Tongue (tissue), 1 donor: ENCODE results near the gene MYL6B. TPM values are rescaled to one million over a fixed set of nuclear protein-coding genes. Genes with fewer than 3 reads are reported as not detected.

Experiments used
- total RNA-seq: library from RNA; depleted of rRNA; stranded (reverse); fragments of >200 nt; gene quantifications from one replicate; pipeline ENCODE4 v1.2.3, GENCODE V29; 2014

Gene MYL6B
- total RNA-seq, 1 donor from 2014 or later = 136 TPM

Other genes with a start within 250 kb of the MYL6B start
- gene PYM1, start 224.7 kb upstream of the MYL6B start, total RNA-seq = 15.5 TPM
- 50.5 TPM for gene DGKA, start 221.4 kb upstream of the MYL6B start, total RNA-seq
- gene PMEL, start 186.5 kb upstream of the MYL6B start, total RNA-seq = 2.1 TPM
- gene CDK2, start 185.8 kb upstream of the MYL6B start, total RNA-seq = 14.0 TPM
- gene RAB5B, start 178.5 kb upstream of the MYL6B start, total RNA-seq = 77.1 TPM
- gene SUOX, start 155.3 kb upstream of the MYL6B start, total RNA-seq = 11.1 TPM
- 7.3 TPM for gene IKZF4, start 131.5 kb upstream of the MYL6B start, total RNA-seq
- 541 TPM for gene RPS26, start 110.7 kb upstream of the MYL6B start, total RNA-seq
- 147 TPM for gene ERBB3, start 72.4 kb upstream of the MYL6B start, total RNA-seq
- 98.1 TPM for gene PA2G4, start 48.0 kb upstream of the MYL6B start, total RNA-seq
- 1,420 TPM for gene RPL41, start 36.0 kb upstream of the MYL6B start, total RNA-seq
- 5.6 TPM for gene ZC3H10, start 34.3 kb upstream of the MYL6B start, total RNA-seq
- 152 TPM for gene ESYT1, start 24.3 kb upstream of the MYL6B start, total RNA-seq
- 707 TPM for gene MYL6, start 5.8 kb downstream of the MYL6B start, total RNA-seq
- gene SMARCC2, start 36.9 kb downstream of the MYL6B start, total RNA-seq = 49.0 TPM
- gene RNF41, start 69.3 kb downstream of the MYL6B start, total RNA-seq = 70.3 TPM
- gene NABP2, start 71.8 kb downstream of the MYL6B start, total RNA-seq = 18.2 TPM
- 0.31 TPM for gene SLC39A5, start 77.5 kb downstream of the MYL6B start, total RNA-seq
- 19.3 TPM for gene ANKRD52, start 105.8 kb downstream of the MYL6B start, total RNA-seq
- gene COQ10A, start 114.4 kb downstream of the MYL6B start, total RNA-seq = 49.6 TPM
- gene CS, start 147.7 kb downstream of the MYL6B start, total RNA-seq = 235 TPM
- gene CNPY2, start 163.4 kb downstream of the MYL6B start, total RNA-seq = 45.9 TPM
- gene PAN2, start 181.4 kb downstream of the MYL6B start, total RNA-seq = 60.4 TPM
- gene IL23A, start 186.3 kb downstream of the MYL6B start, total RNA-seq = not detected
- 74.5 TPM for gene STAT2, start 207.5 kb downstream of the MYL6B start, total RNA-seq
- not detected for gene APOF, start 210.3 kb downstream of the MYL6B start, total RNA-seq